ENCODE measurements around the gene EEIG1.

The EEIG1 gene

GRCh38 chr9:127958728-127959127 is 22.1 kb downstream of the EEIG1 start:
- no peak for DNase-seq

GRCh38 chr9:127955294-127956015 is 25.3 kb downstream of the EEIG1 start:
- no peak for DNase-seq

GRCh38 chr9:127954831-127955293 is 25.9 kb downstream of the EEIG1 start:
- no peak for DNase-seq

- no peak for DNase-seq
Measured at GRCh38 chr9:127953768-127954505, 26.9 kb downstream of the EEIG1 start.

- DNase-seq: no peak
Measured at GRCh38 chr9:127953154-127953553, 27.6 kb downstream of the EEIG1 start.

GRCh38 chr9:127950513-127951289 is 30.1 kb downstream of the EEIG1 start:
- DNase-seq: no peak

- DNase-seq: no peak
Measured at GRCh38 chr9:127949827-127950512, 30.8 kb downstream of the EEIG1 start.

- no peak for DNase-seq
Measured at GRCh38 chr9:127947841-127948710, 32.7 kb downstream of the EEIG1 start.

GRCh38 chr9:127946728-127947127 is 34.1 kb downstream of the EEIG1 start:
- no peak for DNase-seq

GRCh38 chr9:127945942-127946341 is 34.8 kb downstream of the EEIG1 start:
- no peak for DNase-seq

GRCh38 chr9:127945338-127945737 is 35.5 kb downstream of the EEIG1 start:
- DNase-seq: no peak

GRCh38 chr9:127944586-127945218 is 36.1 kb downstream of the EEIG1 start:
- DNase-seq: no peak

- DNase-seq: no peak
Measured at GRCh38 chr9:127943731-127944144, 37.1 kb downstream of the EEIG1 start.

- DNase-seq: no peak
Measured at GRCh38 chr9:127943011-127943662, 37.7 kb downstream of the EEIG1 start.

GRCh38 chr9:127942216-127943010 is 38.4 kb downstream of the EEIG1 start:
- DNase-seq: no peak

GRCh38 chr9:127941961-127942215 is 38.9 kb downstream of the EEIG1 start:
- DNase-seq: no peak

- no peak for DNase-seq
Measured at GRCh38 chr9:127941062-127941960, 39.5 kb downstream of the EEIG1 start.

- DNase-seq: no peak
Measured at GRCh38 chr9:127940593-127940992, 40.2 kb downstream of the EEIG1 start.

GRCh38 chr9:127938298-127938690 is 42.5 kb downstream of the EEIG1 start:
- no peak for DNase-seq
